ENCODE data around the gene CEP135.
"Not testable (repeated sequence)": the region's sequence is repeated elsewhere in the genome, so short reads cannot be mapped to it uniquely, and the experiment has no call there.

CEP135 gene

GRCh38 chr4:55951191-55951922, 2.6 kb downstream of the CEP135 start:
- no peak for DNase-seq (ENCODE audit: low read depth)
- H3K4me3 ChIP-seq (ENCODE audit: low read length): no peak overlapping the region
- no peak for TF ChIP-seq CTCF (conservative IDR thresholded peaks at IDR 0.05; ENCODE audit: low read length)

GRCh38 chr4:55955710-55956109, 7.0 kb downstream of the CEP135 start:
- no peak for TF ChIP-seq CTCF (conservative IDR thresholded peaks at IDR 0.05; ENCODE audit: low read length)
- H3K4me3 ChIP-seq (ENCODE audit: low read length): no peak overlapping the region
- DNase-seq (ENCODE audit: low read depth): no peak

GRCh38 chr4:55959655-55960054, 10.9 kb downstream of the CEP135 start:
- DNase-seq (ENCODE audit: low read depth): no peak
- no peak for TF ChIP-seq CTCF (conservative IDR thresholded peaks at IDR 0.05; ENCODE audit: low read length)

GRCh38 chr4:55964046-55964445, 15.3 kb downstream of the CEP135 start:
- DNase-seq (ENCODE audit: low read depth): no peak
- TF ChIP-seq CTCF (conservative IDR thresholded peaks at IDR 0.05; ENCODE audit: low read length): no peak
- no peak overlapping the region for H3K4me3 ChIP-seq (ENCODE audit: low read length)

More at GRCh38 chr4:55959655-55960054, 10.9 kb downstream of the CEP135 start:
- H3K4me3 ChIP-seq (ENCODE audit: low read length): no peak overlapping the region

GRCh38 chr4:55965585-55965984, 16.8 kb downstream of the CEP135 start:
- no peak overlapping the region for H3K4me3 ChIP-seq (ENCODE audit: low read length)
- TF ChIP-seq CTCF (conservative IDR thresholded peaks at IDR 0.05; ENCODE audit: low read length): no peak
- DNase-seq (ENCODE audit: low read depth): no peak

GRCh38 chr4:55966324-55966723, 17.6 kb downstream of the CEP135 start:
- H3K4me3 ChIP-seq (ENCODE audit: low read length); DNase-seq (ENCODE audit: low read depth): not testable (repeated sequence)

GRCh38 chr4:55967376-55967775, 18.6 kb downstream of the CEP135 start:
- no peak for DNase-seq (ENCODE audit: low read depth)
- no peak overlapping the region for H3K4me3 ChIP-seq (ENCODE audit: low read length)
- no peak for TF ChIP-seq CTCF (conservative IDR thresholded peaks at IDR 0.05; ENCODE audit: low read length)

Data from AG10803 (cell line).